ENCODE measurements around the gene DRC7. TPM values are rescaled to one million over a fixed set of nuclear protein-coding genes. Genes with fewer than 3 reads are reported as not detected.

Gene DRC7
- total and polyA plus RNA-seq, 10 of the 15 experiments (the other 5 are each of a cell fraction or from before 2014, with no cell fraction given), result 0.06 to 0.49 (median 0.14) TPM; not detected in 4

DNA sequence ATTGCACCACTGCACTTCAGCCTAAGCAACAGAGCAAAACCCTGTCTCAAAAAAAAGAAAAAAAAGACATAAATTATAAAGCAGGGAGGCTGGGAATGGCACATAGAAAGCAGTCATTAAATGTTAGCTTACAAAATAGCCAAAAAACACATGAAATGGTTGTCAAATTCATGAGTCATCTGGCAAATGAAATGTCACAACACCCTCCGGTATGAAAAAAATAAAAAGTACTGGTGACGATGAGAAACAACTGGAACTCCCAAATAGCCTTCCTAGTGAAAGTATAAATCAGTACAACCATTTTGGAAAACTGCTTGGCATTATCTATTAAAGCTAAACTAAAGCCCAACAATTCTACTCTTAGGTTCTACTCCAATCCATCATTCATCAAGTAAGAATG, 37.4 kb downstream of the DRC7 start:
- POLR2A ChIA-PET, result interaction anchor here (1.0 kb wide), 1 partner anchor 19 kb away, joined by 4 read pairs; no protein-coding TSS in a partner anchor
- intact Hi-C loops (cut with micrococcal nuclease; ENCODE audit: unreplicated experiment), result no loop called here
- H4K20me1 ChIP-seq (ENCODE audit: control insufficient read depth, insufficient read depth), result no peaks in the 10 kb centered on the region
- TF ChIP-seq YBX1 (IDR thresholded peaks at IDR 0.05), result no peak
- TF ChIP-seq, protein P1, sequence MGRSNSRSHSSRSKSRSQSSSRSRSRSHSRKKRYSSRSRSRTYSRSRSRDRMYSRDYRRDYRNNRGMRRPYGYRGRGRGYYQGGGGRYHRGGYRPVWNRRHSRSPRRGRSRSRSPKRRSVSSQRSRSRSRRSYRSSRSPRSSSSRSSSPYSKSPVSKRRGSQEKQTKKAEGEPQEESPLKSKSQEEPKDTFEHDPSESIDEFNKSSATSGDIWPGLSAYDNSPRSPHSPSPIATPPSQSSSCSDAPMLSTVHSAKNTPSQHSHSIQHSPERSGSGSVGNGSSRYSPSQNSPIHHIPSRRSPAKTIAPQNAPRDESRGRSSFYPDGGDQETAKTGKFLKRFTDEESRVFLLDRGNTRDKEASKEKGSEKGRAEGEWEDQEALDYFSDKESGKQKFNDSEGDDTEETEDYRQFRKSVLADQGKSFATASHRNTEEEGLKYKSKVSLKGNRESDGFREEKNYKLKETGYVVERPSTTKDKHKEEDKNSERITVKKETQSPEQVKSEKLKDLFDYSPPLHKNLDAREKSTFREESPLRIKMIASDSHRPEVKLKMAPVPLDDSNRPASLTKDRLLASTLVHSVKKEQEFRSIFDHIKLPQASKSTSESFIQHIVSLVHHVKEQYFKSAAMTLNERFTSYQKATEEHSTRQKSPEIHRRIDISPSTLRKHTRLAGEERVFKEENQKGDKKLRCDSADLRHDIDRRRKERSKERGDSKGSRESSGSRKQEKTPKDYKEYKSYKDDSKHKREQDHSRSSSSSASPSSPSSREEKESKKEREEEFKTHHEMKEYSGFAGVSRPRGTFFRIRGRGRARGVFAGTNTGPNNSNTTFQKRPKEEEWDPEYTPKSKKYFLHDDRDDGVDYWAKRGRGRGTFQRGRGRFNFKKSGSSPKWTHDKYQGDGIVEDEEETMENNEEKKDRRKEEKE (IDR thresholded peaks at IDR 0.05), result no peak
- H2AFZ ChIP-seq (ENCODE audit: control insufficient read depth, low read depth, low read length), result no peak overlapping the region
- no peak for ATAC-seq
- H3K27ac ChIP-seq (ENCODE audit: control insufficient read depth, insufficient read depth), result no peak overlapping the region
- RAD21 ChIA-PET (ENCODE audit: unreplicated experiment), result no interaction called here
- in situ Hi-C loops (cut with MboI), result no loop called here
- FAIRE-seq, result no peak
- BruUV-seq (replicated peaks), result no TSS peak
- H3K9me3 ChIP-seq (replicated peaks; ENCODE audit: control insufficient read depth, insufficient read depth, low read length), result peaks cover 4% of the 10 kb centered on the region; the same call in 2 of the 3 replicates
- 98% methylated on average over 2 of the region's 2 CpGs for WGBS (ENCODE audit: insufficient coverage, insufficient replicate concordance, low lambda C conversion rate, missing lambda C conversion rate)
- H3K36me3 ChIP-seq (ENCODE audit: control insufficient read depth in 2 of 2, insufficient read depth in 2 of 2, low read length in 1 of 2), result no peaks in the 10 kb centered on the region
- H3K9ac ChIP-seq (ENCODE audit: control insufficient read depth, insufficient read depth, low read length), result no peak overlapping the region
- peaks cover 10% of the 10 kb centered on the region for H3K4me1 ChIP-seq (ENCODE audit: control insufficient read depth, insufficient read depth, low read length)
- SMC1A ChIA-PET (ENCODE audit: uncharacterized antibody, unreplicated experiment), result no interaction called here
- no peak for DNase-seq (ENCODE audit: low read depth, low spot score)
- CTCF ChIA-PET, result no interaction called here
- no peaks in the 10 kb centered on the region for H3K27me3 ChIP-seq (replicated peaks in 1 of 2; ENCODE audit: control insufficient read depth in 2 of 2, insufficient read depth in 2 of 2, low read length in 1 of 2)
- H3K4me2 ChIP-seq (ENCODE audit: control insufficient read depth, insufficient read depth), result no peak overlapping the region
- peaks cover 9% of the 10 kb centered on the region for H3K79me2 ChIP-seq (ENCODE audit: control insufficient read depth, insufficient read depth, low read length)
- no peak overlapping the region for H3K4me3 ChIP-seq

DNA sequence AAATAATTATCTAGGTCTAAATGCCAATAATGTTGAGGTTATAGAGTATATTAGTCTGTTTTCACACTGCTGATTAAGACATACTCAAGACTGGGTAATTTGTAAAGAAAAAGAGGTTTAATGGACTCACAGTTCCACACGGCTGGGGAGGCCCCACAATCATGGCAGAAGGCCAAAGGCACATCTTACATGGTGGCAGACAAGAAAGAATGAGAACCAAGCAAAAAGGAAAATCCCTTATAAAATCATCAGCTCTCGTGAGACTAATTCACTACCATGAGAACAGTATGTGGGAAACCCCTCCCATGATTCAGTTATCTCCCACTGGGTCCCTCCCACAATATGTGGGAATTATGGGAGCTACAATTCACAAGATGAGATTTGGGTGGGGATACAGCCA, 38.1 kb downstream of the DRC7 start:
- H3K27ac ChIP-seq (ENCODE audit: control insufficient read depth, insufficient read depth), result no peak overlapping the region
- peaks cover 10% of the 10 kb centered on the region for H3K4me1 ChIP-seq (ENCODE audit: control insufficient read depth, insufficient read depth, low read length)
- in situ Hi-C loops (cut with MboI) (no loop called here), intact Hi-C loops (cut with micrococcal nuclease; ENCODE audit: unreplicated experiment) (no loop called here)
- no peak overlapping the region for H3K9ac ChIP-seq (ENCODE audit: control insufficient read depth, insufficient read depth, low read length)
- H3K27me3 ChIP-seq (replicated peaks in 1 of 2; ENCODE audit: control insufficient read depth in 2 of 2, insufficient read depth in 2 of 2, low read length in 1 of 2), result no peaks in the 10 kb centered on the region
- FAIRE-seq (no peak), ATAC-seq (no peak), DNase-seq (ENCODE audit: low read depth, low spot score) (no peak)
- ChIA-PET RAD21 (ENCODE audit: unreplicated experiment) (no interaction called here), POLR2A (no interaction called here), CTCF (interaction anchor here (0.7 kb wide), 1 partner anchor 132 kb away, joined by 3 read pairs; no protein-coding TSS in a partner anchor), SMC1A (ENCODE audit: uncharacterized antibody, unreplicated experiment) (no interaction called here)
- H4K20me1 ChIP-seq (ENCODE audit: control insufficient read depth, insufficient read depth), result no peaks in the 10 kb centered on the region
- peaks cover 4% of the 10 kb centered on the region; the same call in 2 of the 3 replicates for H3K9me3 ChIP-seq (replicated peaks; ENCODE audit: control insufficient read depth, insufficient read depth, low read length)
- 100% methylated on average over 2 of the region's 2 CpGs for WGBS (ENCODE audit: insufficient coverage, insufficient replicate concordance, low lambda C conversion rate, missing lambda C conversion rate)
- no TSS peak for BruUV-seq (replicated peaks)
- H3K4me3 ChIP-seq, result no peak overlapping the region
- no peak overlapping the region for H3K4me2 ChIP-seq (ENCODE audit: control insufficient read depth, insufficient read depth)
- H3K36me3 ChIP-seq (ENCODE audit: control insufficient read depth in 2 of 2, insufficient read depth in 2 of 2, low read length in 1 of 2), result no peaks in the 10 kb centered on the region
- peaks cover 9% of the 10 kb centered on the region for H3K79me2 ChIP-seq (ENCODE audit: control insufficient read depth, insufficient read depth, low read length)
- H2AFZ ChIP-seq (ENCODE audit: control insufficient read depth, low read depth, low read length), result no peak overlapping the region
- TF ChIP-seq, protein P2, sequence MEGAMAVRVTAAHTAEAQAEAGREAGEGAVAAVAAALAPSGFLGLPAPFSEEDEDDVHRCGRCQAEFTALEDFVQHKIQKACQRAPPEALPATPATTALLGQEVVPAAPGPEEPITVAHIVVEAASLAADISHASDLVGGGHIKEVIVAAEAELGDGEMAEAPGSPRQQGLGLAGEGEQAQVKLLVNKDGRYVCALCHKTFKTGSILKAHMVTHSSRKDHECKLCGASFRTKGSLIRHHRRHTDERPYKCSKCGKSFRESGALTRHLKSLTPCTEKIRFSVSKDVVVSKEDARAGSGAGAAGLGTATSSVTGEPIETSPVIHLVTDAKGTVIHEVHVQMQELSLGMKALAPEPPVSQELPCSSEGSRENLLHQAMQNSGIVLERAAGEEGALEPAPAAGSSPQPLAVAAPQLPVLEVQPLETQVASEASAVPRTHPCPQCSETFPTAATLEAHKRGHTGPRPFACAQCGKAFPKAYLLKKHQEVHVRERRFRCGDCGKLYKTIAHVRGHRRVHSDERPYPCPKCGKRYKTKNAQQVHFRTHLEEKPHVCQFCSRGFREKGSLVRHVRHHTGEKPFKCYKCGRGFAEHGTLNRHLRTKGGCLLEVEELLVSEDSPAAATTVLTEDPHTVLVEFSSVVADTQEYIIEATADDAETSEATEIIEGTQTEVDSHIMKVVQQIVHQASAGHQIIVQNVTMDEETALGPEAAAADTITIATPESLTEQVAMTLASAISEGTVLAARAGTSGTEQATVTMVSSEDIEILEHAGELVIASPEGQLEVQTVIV (IDR thresholded peaks at IDR 0.05; ENCODE audit: borderline replicate concordance, partially characterized antibody), result no peak
- no peak for TF ChIP-seq SMAD5 (IDR thresholded peaks at IDR 0.05; ENCODE audit: low read depth)
- TF ChIP-seq, protein P3, sequence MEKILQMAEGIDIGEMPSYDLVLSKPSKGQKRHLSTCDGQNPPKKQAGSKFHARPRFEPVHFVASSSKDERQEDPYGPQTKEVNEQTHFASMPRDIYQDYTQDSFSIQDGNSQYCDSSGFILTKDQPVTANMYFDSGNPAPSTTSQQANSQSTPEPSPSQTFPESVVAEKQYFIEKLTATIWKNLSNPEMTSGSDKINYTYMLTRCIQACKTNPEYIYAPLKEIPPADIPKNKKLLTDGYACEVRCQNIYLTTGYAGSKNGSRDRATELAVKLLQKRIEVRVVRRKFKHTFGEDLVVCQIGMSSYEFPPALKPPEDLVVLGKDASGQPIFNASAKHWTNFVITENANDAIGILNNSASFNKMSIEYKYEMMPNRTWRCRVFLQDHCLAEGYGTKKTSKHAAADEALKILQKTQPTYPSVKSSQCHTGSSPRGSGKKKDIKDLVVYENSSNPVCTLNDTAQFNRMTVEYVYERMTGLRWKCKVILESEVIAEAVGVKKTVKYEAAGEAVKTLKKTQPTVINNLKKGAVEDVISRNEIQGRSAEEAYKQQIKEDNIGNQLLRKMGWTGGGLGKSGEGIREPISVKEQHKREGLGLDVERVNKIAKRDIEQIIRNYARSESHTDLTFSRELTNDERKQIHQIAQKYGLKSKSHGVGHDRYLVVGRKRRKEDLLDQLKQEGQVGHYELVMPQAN (conservative IDR thresholded peaks at IDR 0.05), result no peak
- no peak for TF ChIP-seq GATAD2B (conservative IDR thresholded peaks at IDR 0.05; ENCODE audit: low read depth)
- no peak for TF ChIP-seq IKZF2 (IDR thresholded peaks at IDR 0.05)
- TF ChIP-seq SIX5 (IDR thresholded peaks at IDR 0.05; ENCODE audit: low read depth, low read length, severe bottlenecking), result no peak
- TF ChIP-seq, protein P4, sequence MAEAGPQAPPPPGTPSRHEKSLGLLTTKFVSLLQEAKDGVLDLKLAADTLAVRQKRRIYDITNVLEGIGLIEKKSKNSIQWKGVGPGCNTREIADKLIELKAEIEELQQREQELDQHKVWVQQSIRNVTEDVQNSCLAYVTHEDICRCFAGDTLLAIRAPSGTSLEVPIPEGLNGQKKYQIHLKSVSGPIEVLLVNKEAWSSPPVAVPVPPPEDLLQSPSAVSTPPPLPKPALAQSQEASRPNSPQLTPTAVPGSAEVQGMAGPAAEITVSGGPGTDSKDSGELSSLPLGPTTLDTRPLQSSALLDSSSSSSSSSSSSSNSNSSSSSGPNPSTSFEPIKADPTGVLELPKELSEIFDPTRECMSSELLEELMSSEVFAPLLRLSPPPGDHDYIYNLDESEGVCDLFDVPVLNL (IDR thresholded peaks at IDR 0.05; ENCODE audit: low read depth, low read length), result no peak
